A549 (cell line): ENCODE results near the gene ASIC2. TPM values are rescaled to one million over a fixed set of nuclear protein-coding genes. Genes with fewer than 3 reads are reported as not detected.
"Not testable (repeated sequence)": the region's sequence is repeated elsewhere in the genome, so short reads cannot be mapped to it uniquely, and the experiment has no call there.

Experiments used
- ATAC-seq, 2 experiments: fragments of 200-7000 bp in 1 of 2; fragments of >200 bp in 1 of 2; cut with Nextera tagmentation in 1 of 2; cut with Tn5 transposase in 1 of 2; 3 replicates each; pipeline versions ENCODE4 v1.8.0 to v1.9.1; 2018 to 2020; ENCODE audit warnings: mild to moderate bottlenecking in 1 of 2, moderate library complexity in 1 of 2
- CTCF ChIA-PET: fragments of 300-600 bp; sonication (Branson Sonifier 250); formaldehyde crosslinking; extraction: SDS; loops from one replicate; lab custom pipeline; 2021; ENCODE audit warnings: antibody characterized with exemption, inconsistent platforms; lab: Yijun Ruan, JAX
- POLR2A ChIA-PET: fragments of 350-600 bp; formaldehyde crosslinking; extraction: SDS; loops from one replicate; lab custom pipeline; 2021; ENCODE audit warnings: antibody characterized with exemption, inconsistent platforms; lab: Yijun Ruan, JAX
- DNase-seq, 2 experiments: peaks; one replicate each; pipeline versions ENCODE4 v3.0.0 to v3.0.0-alpha.2; 2011 to 2016; ENCODE audit warnings: low read depth in 1 of 2, low spot score in 1 of 2
- FAIRE-seq: peaks from 2 replicates; lab custom pipeline; 2011; peaks lifted over from hg19 to GRCh38; lab: Jason Lieb, UNC
- H3K27ac ChIP-seq, 2 experiments: fragments of >200 bp; sonication (Bioruptor Twin); formaldehyde crosslinking; 3 replicates each; pipeline ENCODE4 v1.5.1; 2016 to 2017
- H3K4me1 ChIP-seq: fragments of >200 bp; sonication (Bioruptor Twin); formaldehyde crosslinking; 3 replicates; pipeline ENCODE4 v1.6.1; 2016
- H3K4me2 ChIP-seq: fragments of >200 bp; sonication (Bioruptor Twin); formaldehyde crosslinking; 3 replicates; pipeline ENCODE4 v1.6.1; 2016
- H3K4me3 ChIP-seq: fragments of >200 bp; sonication (Bioruptor Twin); formaldehyde crosslinking; 3 replicates; pipeline ENCODE4 v1.5.1; 2016
- H3K9me3 ChIP-seq: fragments of >200 bp; sonication (Bioruptor Twin); formaldehyde crosslinking; 3 replicates; pipeline ENCODE4 v1.6.1; 2016
- CBX2 ChIP-seq: fragments of 200-600 bp; sonication (generic); IDR thresholded peaks from 2 replicates; pipeline ENCODE4 v1.6.1; 2016; ENCODE audit warnings: low read depth, mild to moderate bottlenecking, borderline replicate concordance
- CEBPB ChIP-seq, 2 experiments: fragments of >200 bp in 1 of 2; sonication (Bioruptor Twin) in 1 of 2; formaldehyde crosslinking in 1 of 2; IDR thresholded peaks; 2 replicates each; pipeline ENCODE4 v1.6.1; 2012 to 2016
- CHD2 ChIP-seq: fragments of 150-350 bp; IDR thresholded peaks from 2 replicates; pipeline ENCODE4 v1.6.1; 2014; ENCODE audit warnings: low read length; ENCODE audit not compliant: partially characterized antibody
- EHMT2 ChIP-seq: fragments of 200-600 bp; sonication (generic); IDR thresholded peaks from 2 replicates; pipeline ENCODE4 v1.6.1; 2016; ENCODE audit warnings: antibody characterized with exemption, low read depth, mild to moderate bottlenecking, moderate library complexity
- ELK1 ChIP-seq: fragments of 150-350 bp; IDR thresholded peaks from 2 replicates; pipeline ENCODE4 v1.6.1; 2014; ENCODE audit warnings: low read depth, mild to moderate bottlenecking, low read length
- EP300 ChIP-seq, 2 experiments: fragments of >200 bp; sonication (Bioruptor Twin); formaldehyde crosslinking; IDR thresholded peaks; 2 replicates in 1 of 2; 3 replicates in 1 of 2; pipeline ENCODE4 v1.6.1; 2016 to 2017
- ESRRA ChIP-seq: fragments of 150-350 bp; IDR thresholded peaks from 2 replicates; pipeline ENCODE4 v1.6.1; 2014; ENCODE audit warnings: mild to moderate bottlenecking, low read length, borderline replicate concordance
- HDAC2 ChIP-seq: fragments of 200-600 bp; sonication (generic); IDR thresholded peaks from 2 replicates; pipeline ENCODE4 v1.6.1; 2016
- JUN ChIP-seq, 2 experiments: fragments of >200 bp; sonication (Bioruptor Twin); formaldehyde crosslinking; IDR thresholded peaks; 2 replicates in 1 of 2; 3 replicates in 1 of 2; pipeline ENCODE4 v1.6.1; 2016 to 2017
- MAZ ChIP-seq: fragments of 150-350 bp; IDR thresholded peaks from 2 replicates; pipeline ENCODE4 v1.6.1; 2014; ENCODE audit warnings: antibody characterized with exemption, low read depth, low read length, borderline replicate concordance
- MYC ChIP-seq: IDR thresholded peaks from 2 replicates; pipeline ENCODE4 v1.6.1; 2012; ENCODE audit warnings: mild to moderate bottlenecking, inconsistent platforms, low read length, improper control_type of control experiment, borderline replicate concordance
- PBX3 ChIP-seq: IDR thresholded peaks from 2 replicates; pipeline ENCODE4 v1.6.1; 2012
- REST ChIP-seq: fragments of 200-600 bp; sonication (generic); IDR thresholded peaks from 2 replicates; pipeline ENCODE4 v1.6.1; 2016; ENCODE audit warnings: antibody characterized with exemption, mild to moderate bottlenecking, moderate library complexity
- RFX5 ChIP-seq: fragments of 450-650 bp; IDR thresholded peaks from 2 replicates; pipeline ENCODE4 v1.7.1; 2014; ENCODE audit warnings: antibody characterized with exemption, mild to moderate bottlenecking, moderate library complexity
- RNF2 ChIP-seq: fragments of 200-600 bp; sonication (generic); IDR thresholded peaks from 2 replicates; pipeline ENCODE4 v1.6.1; 2016; ENCODE audit warnings: low read depth, mild to moderate bottlenecking, antibody characterized with exemption, moderate library complexity, borderline replicate concordance
- TFCP2L1 ChIP-seq: fragments of 250-450 bp; sonication (Bioruptor Pico); IDR thresholded peaks from 2 replicates; pipeline ENCODE4 v1.5.0; 2021; ENCODE audit warnings: mild to moderate bottlenecking
- ZC3H11A ChIP-seq: fragments of 450-650 bp; IDR thresholded peaks from 2 replicates; pipeline ENCODE4 v1.6.1; 2014; ENCODE audit warnings: antibody characterized with exemption, mild to moderate bottlenecking
- ZFP36 ChIP-seq: fragments of 450-650 bp; IDR thresholded peaks from 2 replicates; pipeline ENCODE4 v1.6.1; 2014; ENCODE audit warnings: borderline replicate concordance; ENCODE audit not compliant: partially characterized antibody
- WGBS: methylation state at CpG from one replicate; pipeline ENCODE4 v1.1.6; 2017; ENCODE audit errors: missing lambda C conversion rate; 5-methylcytosine and 5-hydroxymethylcytosine counted together
- polyA plus RNA-seq, 4 experiments: library from polyadenylated mRNA; depleted of rRNA in 3 of 4; stranded (reverse); fragments of >200 nt; fragmentation: RNase III in 1 of 4; extraction: RNeasy Plus Mini Kit Qiagen cat#74134 plus additional on column Dnase treatment in 1 of 4; gene quantifications; 2 replicates in 3 of 4; 3 replicates in 1 of 4; pipeline ENCODE4 v1.2.3, GENCODE V29; 2011 to 2017

The ASIC2 gene
- polyA plus RNA-seq, 2 of the 4 experiments (the other 2 are of a cell fraction): 1.5 to 1.9 TPM

- ChIA-PET CTCF (interaction anchor here (1.0 to 1.2 kb wide), 3 partner anchors 15 to 188 kb away, joined by 3 to 5 read pairs (median 4); no protein-coding TSS in a partner anchor), POLR2A (no interaction called here)
- Histone ChIP-seq H3K4me3 (no peak overlapping the region), H3K27ac (no peak overlapping the region), H3K4me1 (no peaks in the 10 kb centered on the region), H3K9me3 (no peaks in the 10 kb centered on the region), H3K4me2 (no peak overlapping the region)
- WGBS: 0% methylated on average over 1 of the region's 1 CpG
- no peak for TF ChIP-seq MAZ
- TF ChIP-seq CHD2: no peak
- no peak for TF ChIP-seq MYC
- no peak for TF ChIP-seq CEBPB (IDR thresholded peaks at IDR 0.05)
- no peak for TF ChIP-seq PBX3
- no peak for TF ChIP-seq EP300 (IDR thresholded peaks at IDR 0.05)
- no peak for TF ChIP-seq RNF2
- no peak for TF ChIP-seq RFX5
- no peak for TF ChIP-seq TFCP2L1
- ATAC-seq (no peak), DNase-seq (no peak), FAIRE-seq (no peak)
Observed at GRCh38 chr17:32971171-32971570, 321.9 kb downstream of the ASIC2 start.

GRCh38 chr17:32970281-32970680, 322.8 kb downstream of the ASIC2 start:
- no peak overlapping the region for H3K4me3 ChIP-seq
- 11% methylated on average over 3 of the region's 3 CpGs for WGBS
- DNase-seq: no peak
- ChIA-PET CTCF (interaction anchor here (0.9 kb wide), 1 partner anchor 16 kb away, joined by 3 read pairs; no protein-coding TSS in a partner anchor), POLR2A (no interaction called here)
- no peak for FAIRE-seq
- TF ChIP-seq MYC: no peak
- TF ChIP-seq PBX3: no peak
- TF ChIP-seq ELK1: no peak
- no peak for TF ChIP-seq ESRRA
- TF ChIP-seq CBX2: no peak
- TF ChIP-seq HDAC2: no peak
- no peak for TF ChIP-seq JUN (IDR thresholded peaks at IDR 0.05)
- no peak for TF ChIP-seq ZC3H11A
- TF ChIP-seq REST: no peak
- TF ChIP-seq RFX5: no peak
- TF ChIP-seq EHMT2: no peak
- no peak for TF ChIP-seq ZFP36
- no peaks in the 10 kb centered on the region for H3K9me3 ChIP-seq
- H3K4me2 ChIP-seq: no peak overlapping the region
- ATAC-seq: no peak
- H3K4me1 ChIP-seq: no peaks in the 10 kb centered on the region
- H3K27ac ChIP-seq: no peak overlapping the region

- WGBS: 29% methylated on average over 4 of the region's 4 CpGs
- ATAC-seq: not testable (repeated sequence)
Observed at GRCh38 chr17:32969231-32969630, 323.9 kb downstream of the ASIC2 start.

More at GRCh38 chr17:32969231-32969630, 323.9 kb downstream of the ASIC2 start:
- DNase-seq, H3K4me1 ChIP-seq, H3K27ac ChIP-seq, H3K4me2 ChIP-seq, H3K9me3 ChIP-seq, POLR2A ChIA-PET, FAIRE-seq, H3K4me3 ChIP-seq: not testable (repeated sequence)
- CTCF ChIA-PET: interaction anchor here (0.9 kb wide), 1 partner anchor 15 kb away, joined by 3 read pairs; no protein-coding TSS in a partner anchor
